Umbilical cord (tissue), 2 donors: ENCODE measurements around the gene FRYL. TPM values are rescaled to one million over a fixed set of nuclear protein-coding genes. Genes with fewer than 3 reads are reported as not detected.
"Not testable (repeated sequence)": the region's sequence is repeated elsewhere in the genome, so short reads cannot be mapped to it uniquely, and the experiment has no call there.

Experiments used
- DNase-seq: peaks from one replicate; pipeline ENCODE4 v3.0.0-alpha.2; 2015; ENCODE audit warnings: low spot score
- total RNA-seq: library from RNA; depleted of rRNA; stranded (reverse); fragments of >200 nt; gene quantifications from one replicate; pipeline ENCODE4 v1.2.3, GENCODE V29; 2014; ENCODE audit warnings: low replicate concordance; ENCODE audit not compliant: insufficient read depth

The FRYL gene
- total RNA-seq, 1 donor from 2014 or later = 63.8 TPM

GRCh38 chr4:48490680-48491513 is 289.2 kb downstream of the FRYL start:
- no peak for DNase-seq

DNA sequence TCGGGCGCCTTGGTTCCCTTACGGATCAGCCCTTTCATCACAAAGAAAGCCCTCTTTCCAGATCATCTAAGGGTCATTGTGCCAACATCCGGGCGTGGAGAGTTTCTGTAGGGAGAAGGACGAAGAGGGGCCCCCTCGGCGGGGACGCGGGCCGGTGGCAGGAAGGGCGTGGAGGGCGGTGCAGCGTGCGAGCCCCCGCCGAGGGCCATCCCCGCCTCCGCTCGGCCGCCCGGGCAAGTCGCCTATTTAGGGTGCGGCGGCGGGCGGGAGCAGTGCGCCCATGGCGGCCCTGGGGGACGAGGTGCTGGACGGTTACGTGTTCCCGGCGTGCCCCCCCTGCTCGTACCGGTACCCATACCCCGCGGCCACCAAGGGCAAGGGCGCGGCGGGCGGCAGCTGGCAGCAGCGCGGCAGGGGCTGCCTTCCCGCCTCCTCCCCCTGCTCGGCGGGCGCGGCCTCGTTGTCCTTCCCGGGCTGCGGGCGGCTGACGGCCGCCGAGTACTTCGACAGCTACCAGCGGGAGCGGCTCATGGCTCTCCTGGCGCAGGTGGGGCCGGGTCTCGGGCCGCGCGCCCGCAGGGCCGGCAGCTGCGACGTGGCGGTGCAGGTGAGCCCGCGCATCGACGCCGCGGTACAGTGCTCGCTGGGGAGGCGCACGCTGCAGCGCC is 289.9 kb downstream of the FRYL start, which contains the start of gene ZAR1:
Gene ZAR1 (plus strand): TSS at position 241 of the 668 bp plus-strand sequence. CDS start 40 bp downstream, at position 281.
- DNase-seq = no peak

GRCh38 chr4:48489683-48490011 is 290.4 kb downstream of the FRYL start:
- DNase-seq = no peak

DNA sequence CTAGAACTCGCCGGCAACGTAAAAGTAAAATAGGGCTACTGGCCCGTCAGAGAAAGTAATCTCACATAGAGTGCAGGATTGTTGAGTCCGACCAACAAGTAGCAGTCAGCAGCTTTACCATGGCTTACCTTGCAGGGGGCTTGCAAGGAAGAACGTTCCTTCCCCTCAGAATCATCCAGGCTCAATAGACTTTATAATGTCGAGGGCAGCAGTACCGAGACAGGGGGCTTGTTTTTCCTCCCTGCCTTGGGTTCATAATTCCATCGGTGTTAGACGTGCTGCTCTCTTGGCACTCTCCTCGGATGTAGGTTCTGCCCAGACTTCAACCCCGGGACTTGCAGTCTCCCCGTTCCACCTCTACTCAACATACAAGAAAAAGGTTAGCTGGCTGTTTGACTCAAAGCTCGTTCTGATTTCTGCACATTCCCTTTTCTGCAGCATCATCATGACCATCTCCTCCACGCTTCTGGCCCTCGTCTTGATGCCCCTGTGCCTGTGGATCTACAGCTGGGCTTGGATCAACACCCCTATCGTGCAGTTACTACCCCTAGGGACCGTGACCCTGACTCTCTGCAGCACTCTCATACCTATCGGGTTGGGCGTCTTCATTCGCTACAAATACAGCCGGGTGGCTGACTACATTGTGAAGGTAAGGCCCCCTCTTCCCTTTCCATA is 295.4 kb downstream of the FRYL start:
- no peak for DNase-seq

- DNase-seq = no peak
Measured at GRCh38 chr4:48483777-48484493, 296.1 kb downstream of the FRYL start.

GRCh38 chr4:48483006-48483776 is 296.9 kb downstream of the FRYL start, which contains the start of gene SLC10A4:
Gene SLC10A4 (plus strand): TSS chr4:48483343. CDS start chr4:48483562, 219 bp downstream.
- no peak for DNase-seq

DNA sequence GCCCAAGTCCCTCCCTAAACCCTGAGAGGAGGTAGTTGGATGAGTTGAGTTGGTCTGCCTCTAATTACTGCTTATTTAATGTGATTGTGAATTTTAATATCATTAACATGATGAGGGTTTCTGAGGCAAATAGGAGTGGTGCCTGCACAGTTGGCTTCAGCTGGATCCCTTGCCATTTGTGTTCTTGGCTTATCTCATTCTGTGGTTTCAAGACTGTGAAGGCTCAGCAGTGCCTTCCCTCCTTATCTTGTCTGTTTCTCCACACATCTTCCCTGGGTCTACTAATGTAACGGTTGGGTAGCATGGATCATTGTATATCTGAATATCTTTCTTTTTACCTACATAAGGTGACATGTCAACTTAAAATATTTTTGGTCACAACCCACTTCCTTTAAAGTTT is 298.5 kb downstream of the FRYL start:
- no peak for DNase-seq

DNA sequence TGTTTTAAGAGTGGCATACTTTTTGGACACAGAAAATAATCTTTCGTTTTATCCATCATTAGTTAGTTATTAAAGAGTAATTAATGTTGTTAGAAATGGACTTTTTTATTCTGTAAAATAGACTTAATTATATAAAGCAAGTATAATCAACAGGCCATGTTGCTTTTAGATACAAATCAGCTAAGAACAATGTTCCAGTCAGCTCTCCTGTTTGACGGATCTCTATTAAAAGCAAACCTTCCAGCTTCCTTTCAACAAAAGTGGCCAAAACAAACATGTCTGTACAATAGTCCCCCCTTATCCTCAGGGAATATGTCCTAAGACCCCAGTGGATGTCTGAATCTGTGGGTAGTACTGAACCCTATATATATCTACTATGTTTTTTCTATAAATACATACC is 301.8 kb downstream of the FRYL start:
- no peak for DNase-seq

DNA sequence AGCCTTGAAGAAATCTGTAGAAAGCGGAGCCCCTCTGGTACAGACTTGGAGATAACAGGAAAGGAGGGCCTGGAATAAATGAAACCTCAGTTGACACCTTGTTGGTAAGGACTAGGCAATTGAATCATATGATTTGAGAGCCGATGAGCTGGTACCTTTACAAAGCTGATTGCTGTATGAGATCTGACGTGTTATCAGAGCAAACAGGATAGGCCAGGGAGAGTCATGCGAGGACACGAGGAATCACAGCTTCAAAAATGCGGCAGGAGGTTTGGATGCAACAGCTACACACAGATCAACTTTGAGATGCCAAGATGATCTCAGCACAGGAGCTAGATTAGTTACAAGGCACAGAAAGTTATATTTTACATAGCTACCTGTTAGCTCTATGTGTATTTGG is 304.3 kb downstream of the FRYL start:
- DNase-seq = no peak

DNA sequence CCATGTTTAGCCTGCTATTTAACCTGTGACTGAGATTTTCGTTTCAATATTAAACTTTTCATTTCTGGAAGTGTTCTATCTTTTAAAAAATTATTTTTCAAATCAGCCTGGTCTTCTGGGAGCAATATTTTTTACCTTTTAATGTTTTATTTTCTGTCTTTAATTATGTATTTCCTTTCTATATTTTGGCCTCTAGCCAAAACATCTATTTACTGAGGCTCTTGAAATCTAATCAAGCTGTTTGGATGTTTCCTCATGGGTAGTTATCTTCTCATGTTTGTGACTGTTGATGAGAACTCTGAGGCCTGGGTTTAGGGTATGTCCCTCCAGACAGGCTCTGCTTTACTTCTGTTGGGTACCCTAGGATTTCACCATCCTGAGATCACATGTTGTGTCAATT is 307.3 kb downstream of the FRYL start:
- DNase-seq = no peak

- no peak for DNase-seq
Measured at GRCh38 chr4:48470570-48470969, 309.5 kb downstream of the FRYL start.

GRCh38 chr4:48470137-48470536 is 309.9 kb downstream of the FRYL start:
- DNase-seq = no peak

DNA sequence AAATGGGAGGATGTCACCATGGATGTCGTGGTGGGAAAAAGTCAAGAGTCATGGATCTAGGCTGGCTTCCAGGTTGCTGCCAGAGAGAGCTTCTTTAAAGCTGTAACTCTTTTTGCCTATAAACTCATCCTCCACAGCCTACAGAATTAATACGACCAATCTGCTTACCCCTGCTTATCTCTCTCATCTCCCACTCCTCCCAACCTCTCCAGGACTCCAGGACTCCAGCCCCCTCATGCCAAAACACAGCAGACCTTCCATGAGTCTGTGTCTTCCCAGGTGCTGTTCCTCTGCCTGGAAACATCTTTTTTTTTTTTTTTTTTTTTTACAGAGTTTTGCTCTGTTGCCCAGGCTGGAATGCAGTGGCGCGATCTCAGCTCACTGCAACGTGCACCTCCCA is 312.2 kb downstream of the FRYL start:
- no peak for DNase-seq

DNA sequence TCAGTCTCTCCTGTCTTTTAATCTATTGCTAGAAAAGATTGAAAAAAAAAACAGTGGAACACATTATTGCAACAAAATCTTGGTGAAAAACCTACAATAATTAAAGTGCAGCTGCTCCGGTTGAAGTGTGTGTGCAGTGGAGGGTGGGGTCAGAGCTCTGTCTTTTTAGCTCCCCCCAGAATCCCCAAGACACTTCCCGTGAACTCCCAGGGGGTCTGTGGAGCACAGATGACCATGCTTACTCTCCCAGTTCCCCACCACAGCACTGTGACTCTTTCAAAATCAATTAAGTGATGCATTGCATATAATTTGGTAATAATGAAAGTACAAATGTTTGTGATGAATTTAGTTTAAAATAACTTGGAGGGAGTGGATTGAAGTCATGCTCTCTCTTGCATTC is 312.6 kb downstream of the FRYL start:
- no peak for DNase-seq

DNA sequence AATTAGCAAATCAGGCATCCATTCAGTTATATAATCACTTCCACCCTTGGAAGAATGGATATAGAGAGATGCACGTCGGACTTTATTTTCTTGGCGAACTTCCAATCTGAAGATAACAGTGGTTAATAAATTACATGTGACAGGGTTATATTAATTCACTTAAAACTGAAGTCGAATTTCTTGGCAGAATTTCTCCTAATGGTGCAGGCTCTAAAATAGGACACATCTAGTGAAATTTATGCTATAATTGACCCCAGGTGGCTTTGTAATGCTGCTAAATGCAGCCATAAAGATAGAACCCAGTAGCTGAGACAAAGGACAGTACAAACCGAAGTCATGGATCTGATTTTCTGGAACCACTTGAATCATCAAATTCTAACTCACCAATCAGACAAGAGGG is 317.7 kb downstream of the FRYL start:
- peak; percentile 5 for DNase-seq

- no peak for DNase-seq
Measured at GRCh38 chr4:48461000-48461399, 319.1 kb downstream of the FRYL start.

- no peak for DNase-seq
Measured at GRCh38 chr4:48454591-48454990, 325.5 kb downstream of the FRYL start.

GRCh38 chr4:48451656-48452055 is 328.4 kb downstream of the FRYL start:
- not testable (repeated sequence) for DNase-seq

- no peak for DNase-seq
Measured at GRCh38 chr4:48450740-48451139, 329.3 kb downstream of the FRYL start.

DNA sequence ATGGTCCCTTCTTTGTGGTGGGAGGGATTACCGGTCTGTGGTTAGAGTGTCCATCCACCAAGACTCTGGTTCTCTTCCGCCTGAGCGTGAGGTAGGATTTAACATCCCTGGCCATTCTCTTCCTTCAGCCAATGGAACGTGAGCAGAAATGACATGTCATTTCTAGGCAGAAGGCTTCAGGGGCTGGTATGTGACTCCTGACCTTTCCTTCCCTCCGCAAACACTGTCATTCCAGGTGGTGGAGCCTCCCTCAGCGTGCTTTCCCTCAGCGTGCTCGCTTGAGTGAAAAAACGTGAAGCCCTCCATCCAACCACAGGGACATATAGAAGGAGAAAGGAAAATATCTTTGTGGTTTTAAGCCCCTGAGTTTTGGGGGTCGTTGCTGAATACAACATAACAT is 330.9 kb downstream of the FRYL start:
- DNase-seq = no peak
